T-helper 17 cell (primary cell): ENCODE results near the gene ITPR1. TPM values are rescaled to one million over a fixed set of nuclear protein-coding genes. Genes with fewer than 3 reads are reported as not detected.

Experiments
- ATAC-seq: fragments of 150-1000 bp; cut with Tn5 transposase; 2 replicates; pipeline ENCODE4 v1.10.0; 2021; ENCODE audit warnings: mild to moderate bottlenecking, moderate library complexity
- DNase-seq, 3 donors: peaks; one replicate each; pipeline versions ENCODE4 v3.0.0 to v3.0.0-alpha.2; 2020 to 2021
- H3K9me3 ChIP-seq: one replicate; pipeline ENCODE4 v1.7.0; 2013; ENCODE audit warnings: low read length, mild to moderate bottlenecking; ENCODE audit not compliant: control insufficient read depth, poor library complexity, severe bottlenecking
- H3K27ac Mint-ChIP-seq: one replicate; pipeline ENCODE4 v1.8.0; 2022; ENCODE audit warnings: mild to moderate bottlenecking, moderate library complexity, mixed read lengths
- H3K27me3 Mint-ChIP-seq: one replicate; pipeline ENCODE4 v1.8.0; 2022; ENCODE audit warnings: mixed read lengths
- H3K36me3 Mint-ChIP-seq: one replicate; pipeline ENCODE4 v1.8.0; 2022; ENCODE audit warnings: low read depth, mixed read lengths
- H3K4me1 Mint-ChIP-seq: one replicate; pipeline ENCODE4 v1.8.0; 2022; ENCODE audit warnings: mild to moderate bottlenecking, mixed read lengths
- H3K4me3 Mint-ChIP-seq: one replicate; pipeline ENCODE4 v1.8.0; 2022; ENCODE audit warnings: mild to moderate bottlenecking, moderate library complexity, mixed read lengths
- total RNA-seq, 4 donors: library from RNA in 2 of 4; stranded (reverse) in 2 of 4; gene quantifications; one replicate each; pipeline ENCODE4 v1.2.3 and lab custom pipeline; 2022 to 2026

ITPR1 gene
- total RNA-seq, 2 donors from 2014 or later, result 92.0 to 102 TPM

GRCh38 chr3:4856136-4856535 is 363.0 kb downstream of the ITPR1 start:
- no peaks in the 10 kb centered on the region for H3K36me3 Mint-ChIP-seq
- no peaks in the 10 kb centered on the region for H3K9me3 ChIP-seq
- no peak overlapping the region for H3K4me3 Mint-ChIP-seq
- ATAC-seq, result no peak
- peak overlapping the region; percentile 100 for H3K27ac Mint-ChIP-seq
- H3K4me1 Mint-ChIP-seq, result peaks cover 27% of the 10 kb centered on the region
- DNase-seq, result no peak
- H3K27me3 Mint-ChIP-seq, result no peaks in the 10 kb centered on the region

GRCh38 chr3:4856564-4856963 is 363.4 kb downstream of the ITPR1 start:
- no peaks in the 10 kb centered on the region for H3K27me3 Mint-ChIP-seq
- peaks cover 23% of the 10 kb centered on the region for H3K4me1 Mint-ChIP-seq
- no peaks in the 10 kb centered on the region for H3K36me3 Mint-ChIP-seq
- ATAC-seq, result no peak
- H3K27ac Mint-ChIP-seq, result no peak overlapping the region
- DNase-seq, result no peak
- no peak overlapping the region for H3K4me3 Mint-ChIP-seq
- H3K9me3 ChIP-seq, result no peaks in the 10 kb centered on the region

- DNase-seq, result no peak
- ATAC-seq, result no peak
- Mint-ChIP-seq H3K27me3 (no peaks in the 10 kb centered on the region), H3K36me3 (no peaks in the 10 kb centered on the region), H3K27ac (no peak overlapping the region), H3K4me1 (peaks cover 23% of the 10 kb centered on the region), H3K4me3 (no peak overlapping the region)
- no peaks in the 10 kb centered on the region for H3K9me3 ChIP-seq
Observed at GRCh38 chr3:4856986-4857385, 363.8 kb downstream of the ITPR1 start.

- Mint-ChIP-seq H3K36me3 (peaks cover 7% of the 10 kb centered on the region), H3K4me3 (no peak overlapping the region), H3K27ac (no peak overlapping the region), H3K27me3 (no peaks in the 10 kb centered on the region), H3K4me1 (peaks cover 9% of the 10 kb centered on the region)
- H3K9me3 ChIP-seq, result no peaks in the 10 kb centered on the region
- DNase-seq, result no peak
- no peak for ATAC-seq
Observed at GRCh38 chr3:4859788-4860187, 366.6 kb downstream of the ITPR1 start.

- peaks cover 6% of the 10 kb centered on the region for H3K4me1 Mint-ChIP-seq
- no peaks in the 10 kb centered on the region for H3K9me3 ChIP-seq
- H3K27me3 Mint-ChIP-seq, result no peaks in the 10 kb centered on the region
- peak overlapping the region; percentile 17 for H3K27ac Mint-ChIP-seq
- DNase-seq (no peak), ATAC-seq (no peak)
- H3K4me3 Mint-ChIP-seq, result no peak overlapping the region
- peaks cover 7% of the 10 kb centered on the region for H3K36me3 Mint-ChIP-seq
Observed at GRCh38 chr3:4862973-4863372, 369.8 kb downstream of the ITPR1 start.

GRCh38 chr3:4864503-4864902 is 371.4 kb downstream of the ITPR1 start:
- no peaks in the 10 kb centered on the region for H3K9me3 ChIP-seq
- Mint-ChIP-seq H3K4me1 (peaks cover 9% of the 10 kb centered on the region), H3K4me3 (no peak overlapping the region), H3K27me3 (no peaks in the 10 kb centered on the region), H3K36me3 (peaks cover 7% of the 10 kb centered on the region), H3K27ac (peak overlapping the region; percentile 22)
- ATAC-seq (no peak), DNase-seq (no peak)

- peaks cover 7% of the 10 kb centered on the region for H3K36me3 Mint-ChIP-seq
- H3K9me3 ChIP-seq, result no peaks in the 10 kb centered on the region
- no peak for ATAC-seq
- H3K27me3 Mint-ChIP-seq, result no peaks in the 10 kb centered on the region
- no peak overlapping the region for H3K27ac Mint-ChIP-seq
- DNase-seq, result no peak
- H3K4me1 Mint-ChIP-seq, result peaks cover 16% of the 10 kb centered on the region
- no peak overlapping the region for H3K4me3 Mint-ChIP-seq
Observed at GRCh38 chr3:4865714-4866113, 372.6 kb downstream of the ITPR1 start.

- Mint-ChIP-seq H3K4me1 (peaks cover 19% of the 10 kb centered on the region), H3K27ac (peak overlapping the region; percentile 96), H3K27me3 (no peaks in the 10 kb centered on the region), H3K4me3 (peak overlapping the region; percentile 86), H3K36me3 (peaks cover 7% of the 10 kb centered on the region)
- ATAC-seq (no peak), DNase-seq (no peak)
- no peaks in the 10 kb centered on the region for H3K9me3 ChIP-seq
Observed at GRCh38 chr3:4866866-4867265, 373.7 kb downstream of the ITPR1 start.

- H3K27me3 Mint-ChIP-seq, result no peaks in the 10 kb centered on the region
Observed at GRCh38 chr3:4877173-4877787, 384.1 kb downstream of the ITPR1 start.

GRCh38 chr3:4880850-4881249 is 387.7 kb downstream of the ITPR1 start:
- ATAC-seq, result no peak
- Mint-ChIP-seq H3K27me3 (no peaks in the 10 kb centered on the region), H3K36me3 (no peaks in the 10 kb centered on the region), H3K4me3 (no peak overlapping the region), H3K27ac (no peak overlapping the region), H3K4me1 (peaks cover 2% of the 10 kb centered on the region)
- no peak for DNase-seq
- no peaks in the 10 kb centered on the region for H3K9me3 ChIP-seq

More at GRCh38 chr3:4877173-4877787, 384.1 kb downstream of the ITPR1 start:
- no peaks in the 10 kb centered on the region for H3K36me3 Mint-ChIP-seq
- DNase-seq (no peak), ATAC-seq (no peak)
- no peaks in the 10 kb centered on the region for H3K9me3 ChIP-seq
- H3K4me3 Mint-ChIP-seq, result no peak overlapping the region
- H3K27ac Mint-ChIP-seq, result no peak overlapping the region
- peaks cover 5% of the 10 kb centered on the region for H3K4me1 Mint-ChIP-seq

- Mint-ChIP-seq H3K36me3 (no peaks in the 10 kb centered on the region), H3K27me3 (no peaks in the 10 kb centered on the region)
- H3K9me3 ChIP-seq, result no peaks in the 10 kb centered on the region
Observed at GRCh38 chr3:4882548-4882947, 389.4 kb downstream of the ITPR1 start.

GRCh38 chr3:4883011-4883410 is 389.9 kb downstream of the ITPR1 start:
- ATAC-seq (no peak), DNase-seq (no peak)
- no peak overlapping the region for H3K27ac Mint-ChIP-seq
- H3K4me3 Mint-ChIP-seq, result no peak overlapping the region
- no peaks in the 10 kb centered on the region for H3K27me3 Mint-ChIP-seq
- no peaks in the 10 kb centered on the region for H3K36me3 Mint-ChIP-seq
- H3K4me1 Mint-ChIP-seq, result peaks cover 5% of the 10 kb centered on the region
- H3K9me3 ChIP-seq, result no peaks in the 10 kb centered on the region

More at GRCh38 chr3:4882548-4882947, 389.4 kb downstream of the ITPR1 start:
- Mint-ChIP-seq H3K4me1 (peaks cover 5% of the 10 kb centered on the region), H3K27ac (no peak overlapping the region), H3K4me3 (no peak overlapping the region)
- ATAC-seq (no peak), DNase-seq (no peak)

GRCh38 chr3:4884888-4885287 is 391.7 kb downstream of the ITPR1 start:
- H3K36me3 Mint-ChIP-seq, result no peaks in the 10 kb centered on the region
- H3K27me3 Mint-ChIP-seq, result no peaks in the 10 kb centered on the region
- ATAC-seq (no peak), DNase-seq (no peak)
- H3K9me3 ChIP-seq, result no peaks in the 10 kb centered on the region
- peaks cover 20% of the 10 kb centered on the region for H3K4me1 Mint-ChIP-seq
- no peak overlapping the region for H3K4me3 Mint-ChIP-seq
- H3K27ac Mint-ChIP-seq, result no peak overlapping the region

GRCh38 chr3:4885316-4885715 is 392.2 kb downstream of the ITPR1 start:
- Mint-ChIP-seq H3K4me3 (no peak overlapping the region), H3K4me1 (peaks cover 21% of the 10 kb centered on the region), H3K36me3 (no peaks in the 10 kb centered on the region), H3K27ac (no peak overlapping the region), H3K27me3 (no peaks in the 10 kb centered on the region)
- no peaks in the 10 kb centered on the region for H3K9me3 ChIP-seq
- DNase-seq (no peak), ATAC-seq (no peak)
